CD14-positive monocyte (primary cell): Measurements from ENCODE around the gene GLCE. TPM values are rescaled to one million over a fixed set of nuclear protein-coding genes. Genes with fewer than 3 reads are reported as not detected.

Experiments used
- DNase-seq, 3 donors: peaks; one replicate each; pipeline ENCODE4 v3.0.0-alpha.2; 2011 to 2022
- H2AFZ ChIP-seq: 2 replicates; pipeline ENCODE4 v1.6.0; 2012; ENCODE audit warnings: mild to moderate bottlenecking, low read depth, low read length, inconsistent platforms; ENCODE audit not compliant: insufficient read depth, poor library complexity, severe bottlenecking
- H3K27ac ChIP-seq, 2 donors: 1 replicate in 1 of 2; 2 replicates in 1 of 2; pipeline ENCODE4 v1.5.1; 2012 to 2013; ENCODE audit warnings: low read length in 2 of 2, control low read depth in 1 of 2, inconsistent platforms in 1 of 2, low read depth in 1 of 2, mild to moderate bottlenecking in 1 of 2
- H3K27me3 ChIP-seq, 2 donors: one replicate each; pipeline versions ENCODE4 v1.6.0 to v1.6.1; 2011 to 2013; ENCODE audit warnings: low read length in 2 of 2; ENCODE audit not compliant: control insufficient read depth in 2 of 2, insufficient read depth in 2 of 2
- H3K36me3 ChIP-seq, 2 donors: replicated peaks in 1 of 2; 1 replicate in 1 of 2; 2 replicates in 1 of 2; pipeline versions ENCODE4 v1.5.1 to v1.6.1; 2012 to 2013; ENCODE audit warnings: low read length in 2 of 2, control low read depth in 1 of 2, inconsistent platforms in 1 of 2, mild to moderate bottlenecking in 1 of 2; ENCODE audit not compliant: insufficient read depth in 2 of 2, control insufficient read depth in 1 of 2
- H3K4me1 ChIP-seq, 2 donors: 1 replicate in 1 of 2; 2 replicates in 1 of 2; pipeline versions ENCODE4 v1.5.1 to v1.6.1; 2012 to 2013; ENCODE audit warnings: low read length in 2 of 2, control low read depth in 1 of 2, inconsistent platforms in 1 of 2, mild to moderate bottlenecking in 1 of 2, moderate library complexity in 1 of 2; ENCODE audit not compliant: insufficient read depth in 2 of 2, control insufficient read depth in 1 of 2
- H3K4me2 ChIP-seq: replicated peaks from 2 replicates; pipeline ENCODE3; 2012; ENCODE audit warnings: low read length, moderate library complexity, mild to moderate bottlenecking; ENCODE audit not compliant: poor library complexity, severe bottlenecking; ENCODE audit errors: extremely low read depth
- H3K4me3 ChIP-seq, 3 experiments: fragments of 200-600 bp in 1 of 3; sonication (generic) in 1 of 3; replicated peaks in 1 of 3; 1 replicate in 2 of 3; 2 replicates in 1 of 3; pipeline ENCODE4 v1.5.1; 2011 to 2013; ENCODE audit warnings: low read length in 3 of 3, mild to moderate bottlenecking in 3 of 3, control low read depth in 2 of 3, low read depth in 2 of 3, inconsistent platforms in 1 of 3, moderate library complexity in 1 of 3
- H3K79me2 ChIP-seq: 2 replicates; pipeline ENCODE4 v1.6.0; 2012; ENCODE audit warnings: mild to moderate bottlenecking, control low read depth, inconsistent platforms, low read length, moderate library complexity; ENCODE audit not compliant: insufficient read depth
- H3K9ac ChIP-seq: 2 replicates; pipeline ENCODE4 v1.6.0; 2017; ENCODE audit warnings: low read length, mild to moderate bottlenecking; ENCODE audit not compliant: insufficient read depth, poor library complexity, severe bottlenecking
- H3K9me3 ChIP-seq, 2 donors: replicated peaks in 1 of 2; 1 replicate in 1 of 2; 2 replicates in 1 of 2; pipeline versions ENCODE4 v1.5.1 to v1.6.1; 2012 to 2013; ENCODE audit warnings: low read length in 2 of 2, control low read depth in 1 of 2; ENCODE audit not compliant: control insufficient read depth in 1 of 2, insufficient read depth in 1 of 2
- H4K20me1 ChIP-seq: 2 replicates; pipeline ENCODE4 v1.6.0; 2012; ENCODE audit warnings: mild to moderate bottlenecking, low read length, control low read depth, moderate library complexity; ENCODE audit not compliant: insufficient read depth
- H3K27ac Mint-ChIP-seq, 7 donors: one replicate each; pipeline ENCODE4 v1.8.0; 2020; ENCODE audit warnings: mild to moderate bottlenecking in 7 of 7, mixed read lengths in 7 of 7, moderate library complexity in 6 of 7, inconsistent platforms in 2 of 7
- H3K27me3 Mint-ChIP-seq, 3 donors: one replicate each; pipeline ENCODE4 v1.8.0; 2021 to 2022; ENCODE audit warnings: low read depth in 3 of 3, mild to moderate bottlenecking in 3 of 3, mixed read lengths in 3 of 3, moderate library complexity in 3 of 3, inconsistent platforms in 1 of 3
- H3K36me3 Mint-ChIP-seq, 2 donors: one replicate each; pipeline ENCODE4 v1.8.0; 2020; ENCODE audit warnings: mixed read lengths in 2 of 2, inconsistent platforms in 1 of 2, mild to moderate bottlenecking in 1 of 2
- H3K4me1 Mint-ChIP-seq: one replicate; pipeline ENCODE4 v1.8.0; 2020; ENCODE audit warnings: mild to moderate bottlenecking, mixed read lengths
- H3K4me3 Mint-ChIP-seq, 2 donors: one replicate each; pipeline ENCODE4 v1.8.0; 2020; ENCODE audit warnings: mild to moderate bottlenecking in 2 of 2, mixed read lengths in 2 of 2, moderate library complexity in 1 of 2
- H3K9me3 Mint-ChIP-seq, 7 donors: one replicate each; pipeline ENCODE4 v1.8.0; 2020 to 2022; ENCODE audit warnings: mixed read lengths in 7 of 7, mild to moderate bottlenecking in 6 of 7, moderate library complexity in 6 of 7, inconsistent platforms in 2 of 7
- WGBS: methylation state at CpG from one replicate; pipeline ENCODE4 v1.1.5; 2013; ENCODE audit warnings: missing lambda C conversion rate; ENCODE audit not compliant: insufficient coverage; 5-methylcytosine and 5-hydroxymethylcytosine counted together
- intact Hi-C, 2 donors: fragments of 100-400 bp; cut with micrococcal nuclease; formaldehyde crosslinking; loops; one replicate each; pipeline versions ENCODE4 v1.15.0 to v1.15.1; 2023
- polyA plus RNA-seq, 3 donors: library from polyadenylated mRNA; depleted of rRNA in 1 of 3; unstranded in 2 of 3; stranded (reverse) in 1 of 3; fragments of 300-500 nt in 2 of 3; fragments of >200 nt in 1 of 3; fragmentation: Illumina TruSeq in 2 of 3; gene quantifications; 1 replicate in 2 of 3; 2 replicates in 1 of 3; pipeline ENCODE4 v1.2.3, GENCODE V29; 2012 to 2021
- TF ChIP-seq, protein P1 (sequence below): fragments of 200-600 bp; IDR thresholded peaks from one replicate; pipeline ENCODE4 v1.8.0; 2022; ENCODE audit warnings: antibody characterized with exemption, mild to moderate bottlenecking

GLCE gene
- polyA plus RNA-seq, 3 donors: 11.0 to 24.3 (median 24.0) TPM

DNA sequence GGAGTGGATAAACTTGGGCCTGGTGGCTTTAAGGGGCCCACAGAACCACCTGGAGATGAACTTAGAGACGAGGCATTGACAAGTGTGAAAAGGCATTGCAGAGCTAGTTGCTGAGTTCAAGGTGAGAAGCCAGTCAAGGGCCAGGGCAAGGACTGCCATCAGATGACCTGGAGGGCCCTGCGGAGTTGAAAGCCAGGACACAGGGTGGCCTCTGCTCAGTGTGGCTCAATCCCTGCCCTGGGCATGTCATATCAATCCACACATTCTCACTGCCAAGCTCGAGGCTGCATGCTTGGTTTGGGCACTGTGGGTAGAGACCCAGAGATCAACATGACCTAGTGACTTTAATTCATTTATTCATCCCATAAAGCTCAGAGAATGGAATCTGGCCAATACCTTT lies 147.5 kb downstream of the GLCE start:
- H3K4me3 ChIP-seq: no peak overlapping the region

DNA sequence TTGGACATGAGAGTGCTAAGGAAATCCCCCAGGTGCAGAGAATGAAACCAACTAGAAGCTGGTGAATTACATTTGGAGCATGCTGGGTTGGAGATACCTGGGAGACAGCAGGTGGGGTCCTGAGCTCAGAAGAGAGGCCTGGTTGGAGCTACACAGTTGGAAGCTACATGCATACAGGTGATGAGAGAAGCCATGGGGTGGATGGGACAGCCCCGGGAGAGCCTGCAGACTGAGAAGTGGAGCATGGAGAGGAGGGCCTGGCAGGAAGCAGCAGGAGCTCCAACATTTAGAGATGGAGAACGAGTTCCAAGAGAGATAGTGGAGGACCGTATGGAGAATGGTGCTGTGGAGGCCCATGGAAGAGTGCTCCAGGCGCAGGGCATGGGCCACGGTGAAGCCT lies 148.5 kb downstream of the GLCE start:
- H3K9ac ChIP-seq: no peak overlapping the region
- intact Hi-C loops: no loop called here
- Mint-ChIP-seq H3K4me1 (peaks cover 21% of the 10 kb centered on the region), H3K27ac (no peak overlapping the region), H3K36me3 (no peaks in the 10 kb centered on the region), H3K27me3 (peaks cover 3 to 7% (median 3%) of the 10 kb centered on the region in 3 donors), H3K4me3 (no peak overlapping the region), H3K9me3 (peaks cover 0 to 9% (median 0%) of the 10 kb centered on the region in 7 donors)
- TF ChIP-seq, protein P1, sequence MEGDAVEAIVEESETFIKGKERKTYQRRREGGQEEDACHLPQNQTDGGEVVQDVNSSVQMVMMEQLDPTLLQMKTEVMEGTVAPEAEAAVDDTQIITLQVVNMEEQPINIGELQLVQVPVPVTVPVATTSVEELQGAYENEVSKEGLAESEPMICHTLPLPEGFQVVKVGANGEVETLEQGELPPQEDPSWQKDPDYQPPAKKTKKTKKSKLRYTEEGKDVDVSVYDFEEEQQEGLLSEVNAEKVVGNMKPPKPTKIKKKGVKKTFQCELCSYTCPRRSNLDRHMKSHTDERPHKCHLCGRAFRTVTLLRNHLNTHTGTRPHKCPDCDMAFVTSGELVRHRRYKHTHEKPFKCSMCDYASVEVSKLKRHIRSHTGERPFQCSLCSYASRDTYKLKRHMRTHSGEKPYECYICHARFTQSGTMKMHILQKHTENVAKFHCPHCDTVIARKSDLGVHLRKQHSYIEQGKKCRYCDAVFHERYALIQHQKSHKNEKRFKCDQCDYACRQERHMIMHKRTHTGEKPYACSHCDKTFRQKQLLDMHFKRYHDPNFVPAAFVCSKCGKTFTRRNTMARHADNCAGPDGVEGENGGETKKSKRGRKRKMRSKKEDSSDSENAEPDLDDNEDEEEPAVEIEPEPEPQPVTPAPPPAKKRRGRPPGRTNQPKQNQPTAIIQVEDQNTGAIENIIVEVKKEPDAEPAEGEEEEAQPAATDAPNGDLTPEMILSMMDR: no peak
- no peaks in the 10 kb centered on the region for H3K9me3 ChIP-seq
- no peaks in the 10 kb centered on the region for H3K79me2 ChIP-seq
- H2AFZ ChIP-seq: no peak overlapping the region
- H3K4me3 ChIP-seq: no peak overlapping the region
- H3K27ac ChIP-seq: no peak overlapping the region
- WGBS: 95% methylated on average over 5 of the region's 5 CpGs
- H3K4me2 ChIP-seq: no peak overlapping the region
- peaks cover 12% of the 10 kb centered on the region in 2 donors for H3K4me1 ChIP-seq
- H3K36me3 ChIP-seq: no peaks in the 10 kb centered on the region
- H3K27me3 ChIP-seq: no peaks in the 10 kb centered on the region
- no peak for DNase-seq
- no peaks in the 10 kb centered on the region for H4K20me1 ChIP-seq

More for the DNA sequence above, 147.5 kb downstream of the GLCE start:
- Histone ChIP-seq H4K20me1 (no peaks in the 10 kb centered on the region), H3K4me2 (no peak overlapping the region), H3K9ac (no peak overlapping the region), H3K27ac (no peak overlapping the region), H2AFZ (no peak overlapping the region), H3K36me3 (no peaks in the 10 kb centered on the region), H3K79me2 (no peaks in the 10 kb centered on the region), H3K4me1 (peaks cover 2 to 3% of the 10 kb centered on the region in 2 donors), H3K27me3 (no peaks in the 10 kb centered on the region), H3K9me3 (no peaks in the 10 kb centered on the region)
- TF ChIP-seq, protein P1: no peak
- H3K27me3 Mint-ChIP-seq: peaks cover 3 to 7% (median 3%) of the 10 kb centered on the region in 3 donors
- H3K4me1 Mint-ChIP-seq: peaks cover 11% of the 10 kb centered on the region
- H3K36me3 Mint-ChIP-seq: no peaks in the 10 kb centered on the region
- H3K27ac Mint-ChIP-seq: no peak overlapping the region
- 100% methylated on average over 2 of the region's 3 CpGs for WGBS
- intact Hi-C loops: no loop called here
- no peak overlapping the region for H3K4me3 Mint-ChIP-seq
- peaks cover 0 to 6% (median 0%) of the 10 kb centered on the region in 7 donors for H3K9me3 Mint-ChIP-seq
- DNase-seq: no peak
